DMS79 (cell line): Measurements from ENCODE around the gene LSM7.

Source experiments
- DNase-seq: peaks from one replicate; lab custom pipeline; 2025; lab: John Stamatoyannopoulos, UW

LSM7 gene

DNA sequence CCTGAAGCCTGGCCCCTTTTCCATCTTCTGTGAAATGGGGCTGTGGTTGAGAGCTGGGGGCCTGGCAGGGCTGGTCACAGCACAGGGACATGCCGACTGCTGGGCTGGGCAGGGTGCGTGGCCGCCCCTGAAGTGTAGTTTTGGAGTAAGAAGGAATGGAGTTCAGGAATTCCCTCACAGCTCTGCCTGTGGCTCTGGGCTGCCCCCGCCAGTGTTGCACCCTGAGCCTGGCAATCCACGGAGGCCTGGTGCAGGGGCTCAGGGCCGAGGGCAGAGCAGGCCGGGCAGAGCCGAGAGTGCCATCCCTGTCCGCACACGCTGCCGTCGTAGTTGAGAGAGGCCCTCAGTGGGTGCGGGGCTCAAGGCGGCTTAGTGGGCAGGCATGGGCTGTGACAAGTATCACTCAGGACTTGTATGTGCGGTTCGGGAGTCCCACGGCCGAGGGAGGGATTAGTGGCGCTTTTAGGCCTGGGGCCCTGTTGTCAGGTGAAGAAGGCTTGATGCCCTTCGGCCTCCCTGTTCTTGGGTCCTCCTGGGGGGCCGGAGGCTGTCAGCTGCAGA, 9.7 kb upstream of the LSM7 start:
- DNase-seq, result no peak

DNA sequence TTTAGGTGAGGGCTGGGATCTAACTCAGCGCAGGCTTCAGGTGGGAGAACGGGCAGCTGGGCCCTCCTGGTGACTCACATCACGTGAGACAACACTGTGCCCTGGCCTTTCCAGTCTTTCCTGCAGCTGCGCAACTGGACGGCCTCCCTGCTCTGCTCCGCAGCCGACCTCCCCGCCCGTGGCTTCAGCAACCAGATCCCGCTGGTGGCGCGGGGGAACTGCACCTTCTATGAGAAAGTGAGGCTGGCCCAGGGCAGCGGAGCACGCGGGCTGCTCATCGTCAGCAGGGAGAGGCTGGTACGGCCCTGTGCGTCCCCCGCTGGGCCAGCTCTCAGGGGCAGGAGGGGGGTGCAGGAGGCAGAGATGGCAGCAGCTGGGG, 8.9 kb upstream of the LSM7 start:
- DNase-seq, result no peak

DNA sequence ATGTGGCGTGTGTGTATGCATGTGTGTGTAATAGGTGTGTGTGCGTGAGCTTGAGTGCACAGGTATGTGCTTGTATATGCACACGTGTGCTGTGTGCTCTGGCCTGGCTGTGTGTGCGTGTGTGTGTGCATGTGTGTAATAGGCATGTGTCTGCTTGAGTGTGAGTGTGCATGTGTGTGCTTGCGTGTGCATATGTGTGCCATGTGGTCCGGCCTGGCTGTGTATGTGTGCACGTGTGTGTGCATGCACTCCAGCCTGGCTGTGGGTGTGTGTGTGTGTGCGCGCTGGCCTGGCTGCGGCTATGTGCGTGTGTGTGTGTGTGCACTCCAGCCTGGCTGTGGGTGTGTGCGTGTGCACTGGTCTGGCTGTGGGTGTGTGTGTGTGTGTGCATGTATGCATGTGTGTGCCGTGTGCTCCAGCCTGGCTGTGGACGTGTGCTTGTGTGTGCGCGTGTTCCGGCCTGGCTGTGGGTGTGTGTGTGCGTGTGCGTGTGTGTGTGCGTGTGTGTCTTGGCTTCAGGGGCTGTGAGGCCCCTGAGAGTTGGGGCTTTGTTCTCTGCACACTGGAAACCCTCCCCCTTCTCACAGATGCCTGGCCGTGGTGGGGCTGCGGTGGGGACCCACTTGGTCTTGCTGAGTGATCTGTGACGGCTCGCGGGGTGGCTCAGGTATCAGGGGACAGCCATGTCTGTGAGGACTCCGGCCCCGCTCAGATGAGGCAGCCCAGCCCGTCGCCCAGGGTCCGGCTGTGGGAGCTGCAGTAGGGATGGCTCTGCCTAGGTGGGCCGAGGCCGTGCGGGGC, 8.3 kb upstream of the LSM7 start:
- no peak for DNase-seq

DNA sequence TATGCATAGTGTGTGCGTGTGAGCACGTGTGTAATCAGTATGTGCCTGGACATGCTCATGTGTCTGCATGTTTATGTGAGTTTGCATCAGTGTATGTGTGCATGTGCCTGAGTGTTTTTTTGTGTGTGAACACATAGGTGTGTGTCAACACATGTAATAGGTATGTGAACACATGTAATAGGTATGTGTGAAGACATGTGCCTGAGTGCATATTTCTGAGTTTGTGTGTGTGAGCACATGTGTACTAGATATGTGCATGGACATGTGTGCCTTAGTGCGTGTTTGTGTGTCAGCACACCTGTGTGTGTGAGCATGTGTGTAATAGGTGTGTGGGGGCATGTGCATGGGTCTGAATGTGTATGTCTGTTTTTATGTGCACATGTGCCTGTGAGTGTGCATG, 7.5 kb upstream of the LSM7 start:
- DNase-seq, result no peak

DNA sequence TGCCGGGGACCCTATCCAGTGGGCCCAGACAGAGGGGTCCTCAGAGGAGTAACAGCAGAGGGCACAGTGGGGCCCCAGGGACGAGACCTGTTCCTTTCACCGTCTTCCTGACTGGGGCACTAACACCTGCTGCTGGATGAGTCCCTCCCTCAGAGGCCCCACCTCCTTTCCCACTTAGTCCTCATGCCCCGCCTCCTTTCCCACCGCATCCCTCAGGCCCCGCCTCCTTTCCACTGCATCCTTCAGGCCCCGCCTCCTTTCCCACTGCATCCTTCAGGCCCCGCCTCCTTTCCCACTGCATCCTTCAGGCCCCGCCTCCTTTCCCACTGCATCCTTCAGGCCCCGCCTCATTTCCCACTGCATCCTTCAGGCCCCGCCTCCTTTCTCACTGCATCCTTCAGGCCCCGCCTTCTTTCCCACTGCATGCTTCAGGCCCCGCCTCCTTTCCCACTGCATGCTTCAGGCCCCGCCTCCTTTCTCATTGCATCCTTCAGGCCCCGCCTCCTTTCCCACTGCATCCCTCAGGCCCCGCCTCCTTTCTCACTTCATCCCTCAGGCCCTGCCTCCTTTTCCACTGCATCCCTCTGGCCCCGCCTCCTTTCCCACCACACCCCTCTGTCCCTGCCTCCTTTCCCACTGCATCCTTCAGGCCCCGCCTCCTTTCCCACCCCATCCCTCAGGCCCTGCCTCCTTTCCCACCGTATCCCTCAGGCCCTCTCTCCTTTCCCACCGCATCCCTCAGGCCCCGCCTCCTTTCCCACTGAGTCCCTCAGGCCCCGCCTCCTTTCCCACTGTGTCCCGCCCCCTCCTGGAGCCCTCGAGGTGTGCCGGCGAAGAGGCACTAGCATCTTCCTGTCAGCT, 6.8 kb upstream of the LSM7 start:
- no peak for DNase-seq

DNA sequence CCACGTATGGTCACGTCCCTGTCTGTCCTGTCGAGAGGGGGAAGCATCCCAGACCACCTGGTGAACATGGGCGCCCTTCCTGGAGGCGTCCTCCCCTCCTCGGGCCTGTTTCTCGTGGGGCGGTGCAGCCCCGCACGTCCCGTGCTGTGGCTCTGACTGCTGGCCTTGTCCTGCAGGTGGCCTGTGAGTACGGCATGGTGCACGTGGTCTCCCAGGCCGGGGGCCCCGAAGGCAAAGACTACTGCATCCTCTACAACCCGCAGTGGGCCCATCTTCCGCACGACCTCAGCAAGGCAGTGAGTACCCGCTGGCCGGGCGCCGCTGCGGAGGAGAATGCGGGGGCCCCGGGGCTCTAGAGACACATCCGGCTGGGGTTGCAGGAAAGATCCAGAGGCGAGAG, 6.0 kb upstream of the LSM7 start:
- DNase-seq, result no peak

DNA sequence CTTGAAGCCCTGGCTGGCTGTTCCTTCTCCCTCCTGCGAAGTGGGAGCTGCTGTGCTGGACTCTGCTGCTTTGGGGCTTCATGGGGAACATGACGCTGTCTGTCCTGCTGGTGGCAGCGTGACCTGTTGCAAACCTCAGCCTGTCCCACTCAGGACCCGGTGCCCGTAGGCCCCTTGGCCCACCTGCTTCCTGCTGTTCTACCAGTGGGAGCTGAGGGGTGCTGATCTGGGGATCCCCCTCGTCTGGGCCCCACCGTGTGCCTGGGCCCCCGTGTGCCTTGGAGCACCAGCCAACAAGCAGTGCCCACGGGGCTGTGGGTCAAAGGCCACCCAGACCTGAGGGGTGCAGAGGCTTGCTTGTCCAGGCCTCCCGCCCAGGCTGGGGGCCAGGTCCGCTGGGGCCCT, 5.4 kb upstream of the LSM7 start:
- no peak for DNase-seq

DNA sequence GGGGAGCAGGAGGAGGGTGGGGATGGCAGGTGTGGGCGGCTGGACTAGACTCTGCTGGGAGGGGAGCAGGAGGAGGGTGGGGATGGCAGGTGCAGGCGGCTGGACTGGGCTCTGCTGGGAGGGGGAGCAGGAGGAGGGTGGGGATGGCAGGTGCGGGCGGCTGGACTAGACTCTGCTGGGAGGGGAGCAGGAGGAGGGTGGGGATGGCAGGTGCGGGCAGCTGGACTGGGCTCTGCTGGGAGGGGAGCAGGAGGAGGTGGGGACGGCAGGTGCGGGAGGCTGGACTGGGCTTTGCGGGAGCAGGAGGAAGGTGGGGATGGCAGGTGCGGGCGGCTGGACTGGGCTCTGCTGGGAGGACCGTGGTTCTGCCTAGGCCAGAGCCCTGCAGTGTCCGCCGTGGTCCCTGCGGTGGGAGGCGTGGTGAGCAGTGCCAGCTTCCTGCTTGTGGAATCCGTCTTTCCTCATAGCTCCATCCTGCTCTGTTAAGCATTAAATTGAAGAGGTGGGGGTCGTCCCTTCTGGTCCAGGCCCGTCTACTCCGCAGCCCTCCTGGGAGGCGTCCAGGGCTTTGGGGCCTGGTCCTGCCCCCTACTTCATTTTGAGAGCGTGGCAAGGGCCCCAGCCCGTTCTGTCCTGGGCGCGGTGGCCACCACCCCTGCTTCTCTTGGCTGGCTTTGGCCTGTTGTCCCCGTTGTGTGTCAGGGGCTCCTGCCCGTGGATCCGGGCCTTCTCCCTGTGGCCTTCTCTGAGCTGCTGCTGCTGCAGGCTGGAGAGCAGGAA, 4.8 kb upstream of the LSM7 start:
- peak; percentile 83 for DNase-seq

DNA sequence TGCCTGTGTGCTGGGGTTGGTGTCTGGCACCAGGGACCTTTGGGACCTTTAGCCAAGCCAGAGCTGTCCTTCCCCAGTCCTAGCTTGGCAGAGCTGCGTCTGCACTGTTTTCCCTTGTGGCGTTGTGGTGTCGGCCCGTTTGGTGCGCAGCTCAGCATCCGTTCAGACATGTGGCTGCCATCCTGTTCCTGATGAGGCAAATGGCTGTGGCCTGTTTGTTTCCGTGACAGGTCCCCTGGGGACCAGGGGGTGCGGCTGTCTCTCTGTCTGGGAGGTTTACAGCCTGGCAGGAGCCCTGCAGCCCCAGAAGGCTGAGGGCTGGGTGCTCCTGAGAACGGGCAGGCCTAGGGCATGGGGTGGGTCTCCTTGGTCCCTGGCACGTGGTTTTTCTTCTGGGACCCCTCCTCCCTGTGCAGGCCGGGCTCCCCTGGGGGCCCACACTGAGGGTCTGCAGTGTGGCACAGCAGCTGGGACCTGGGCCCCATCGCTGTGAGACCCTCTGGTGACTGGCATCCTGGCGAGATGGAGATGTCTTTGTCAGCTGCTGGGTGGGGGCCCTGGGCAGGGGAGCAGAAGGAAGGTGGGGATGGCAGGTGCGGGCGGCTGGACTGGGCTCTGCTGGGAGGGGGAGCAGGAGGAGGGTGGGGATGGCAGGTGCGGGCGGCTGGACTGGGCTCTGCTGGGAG, 4.1 kb upstream of the LSM7 start:
- DNase-seq, result peak; percentile 49

DNA sequence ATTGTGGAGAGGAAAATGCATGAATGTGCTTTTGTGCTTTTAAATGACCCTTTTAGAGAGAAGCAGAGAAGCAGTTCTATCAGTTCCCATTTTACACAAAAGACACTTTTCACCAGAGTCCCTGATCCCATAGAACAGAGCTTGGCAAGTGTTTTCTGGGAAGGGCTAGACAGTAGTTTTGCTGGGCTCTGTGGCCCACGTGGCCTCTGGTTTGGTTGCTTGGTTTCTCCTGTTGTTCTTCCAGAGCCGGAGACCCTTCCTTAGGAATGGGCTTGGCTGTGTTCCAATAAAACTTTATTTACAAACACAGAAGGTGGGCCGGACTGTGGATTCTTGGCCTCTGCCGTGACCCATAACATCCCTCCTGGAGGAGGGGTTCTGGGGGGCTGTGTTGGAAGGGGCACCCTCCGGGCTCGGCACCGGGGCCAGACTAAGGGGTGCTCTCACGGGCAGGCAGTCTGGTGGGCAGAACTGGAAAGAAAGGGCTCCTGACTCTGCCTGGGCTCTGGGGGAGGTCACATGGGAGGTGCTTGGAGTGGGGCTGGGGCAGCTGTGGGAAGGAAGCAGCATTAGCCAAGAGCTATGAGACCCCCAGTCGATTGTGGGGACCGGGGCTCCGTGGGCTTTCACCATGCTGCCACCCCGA, 3.3 kb upstream of the LSM7 start:
- DNase-seq, result no peak

DNA sequence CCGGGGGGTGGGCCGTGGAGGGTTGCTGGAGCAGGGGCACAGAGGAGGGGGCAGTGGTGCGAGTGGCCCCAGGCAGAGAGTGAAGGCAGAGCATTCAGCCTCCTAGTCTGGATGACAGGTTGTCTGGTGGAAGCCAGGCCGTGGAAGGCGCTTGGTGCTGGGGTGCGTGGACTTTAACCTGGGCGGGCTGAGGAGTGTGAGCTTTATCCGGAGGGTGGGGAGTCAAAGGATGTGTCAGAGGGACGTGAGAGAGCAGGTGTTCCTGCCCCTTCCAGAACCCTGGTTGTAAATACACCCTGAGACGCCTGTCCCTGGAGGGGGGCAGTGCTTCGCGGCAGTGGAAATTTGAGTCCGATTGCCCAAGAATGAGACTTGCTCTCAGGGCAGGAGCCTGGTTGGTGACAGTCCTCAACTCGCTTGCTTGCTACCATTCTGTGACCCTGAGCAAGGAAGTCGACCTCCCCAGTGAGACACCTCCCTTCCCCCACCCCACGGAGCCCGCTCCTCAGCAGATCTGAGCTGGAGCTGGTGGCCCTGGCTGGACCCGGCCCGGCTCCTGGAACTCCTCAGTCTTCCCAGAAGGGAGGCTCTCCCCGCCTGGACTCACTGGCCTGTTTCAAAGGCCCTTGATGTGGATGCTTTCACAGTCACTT, 2.4 kb upstream of the LSM7 start:
- DNase-seq, result peak; percentile 54

DNA sequence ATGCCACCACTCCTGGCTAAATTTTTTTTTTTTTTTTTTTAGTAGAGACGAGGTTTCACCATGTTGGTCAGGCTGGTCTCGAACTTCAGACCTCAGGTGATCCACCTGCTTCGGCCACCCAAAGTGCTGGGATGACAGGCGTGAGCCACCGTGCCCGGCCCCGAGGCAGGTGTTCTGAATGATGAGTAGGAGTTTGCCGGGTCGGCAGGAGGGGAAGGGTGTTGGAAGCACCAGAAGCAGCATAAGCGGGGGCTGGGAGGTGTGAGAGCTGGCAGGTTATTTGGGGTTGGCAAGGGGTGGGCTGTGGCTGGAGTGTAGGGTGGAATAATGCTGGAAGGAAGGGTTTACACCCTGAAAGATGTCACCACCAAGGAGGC, 1.9 kb upstream of the LSM7 start:
- no peak for DNase-seq

DNA sequence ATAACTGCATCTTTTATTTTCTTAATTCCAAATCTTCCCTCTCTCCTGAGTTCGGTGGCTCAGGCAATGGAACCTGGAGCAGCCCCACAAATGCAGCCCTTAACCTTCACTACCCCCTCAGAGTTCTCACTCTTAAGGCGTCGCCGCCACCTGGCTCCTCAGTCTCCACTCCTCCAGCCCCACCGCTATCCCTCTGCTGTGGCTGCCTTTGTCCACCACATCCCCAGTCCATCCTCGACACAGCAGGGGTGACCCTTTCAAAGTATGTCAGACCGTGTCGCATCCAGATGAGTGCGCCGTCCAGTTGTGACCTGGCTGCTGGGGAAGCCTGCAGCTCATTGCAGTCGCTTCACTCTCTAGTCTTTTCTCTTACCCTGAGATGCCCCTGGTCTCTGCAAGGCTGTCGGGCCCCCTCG, 1.1 kb upstream of the LSM7 start:
- DNase-seq, result no peak

DNA sequence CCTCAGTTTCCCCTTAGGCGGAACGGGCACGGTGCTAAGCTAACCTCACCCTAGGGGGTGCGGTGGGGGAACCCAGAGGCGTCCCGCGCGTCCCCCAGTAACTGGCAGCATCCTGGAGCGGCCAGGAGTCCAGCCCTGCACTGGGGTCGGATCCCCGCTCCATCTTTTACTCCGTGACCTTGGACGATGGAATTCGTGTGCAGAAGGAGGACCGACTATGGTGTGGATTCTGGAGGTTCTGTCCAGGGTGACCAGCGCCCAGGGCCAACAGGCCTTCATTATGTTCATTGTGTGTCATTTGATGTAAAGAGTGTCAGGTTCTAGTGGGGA, 728 bp upstream of the LSM7 start:
- DNase-seq, result no peak

DNA sequence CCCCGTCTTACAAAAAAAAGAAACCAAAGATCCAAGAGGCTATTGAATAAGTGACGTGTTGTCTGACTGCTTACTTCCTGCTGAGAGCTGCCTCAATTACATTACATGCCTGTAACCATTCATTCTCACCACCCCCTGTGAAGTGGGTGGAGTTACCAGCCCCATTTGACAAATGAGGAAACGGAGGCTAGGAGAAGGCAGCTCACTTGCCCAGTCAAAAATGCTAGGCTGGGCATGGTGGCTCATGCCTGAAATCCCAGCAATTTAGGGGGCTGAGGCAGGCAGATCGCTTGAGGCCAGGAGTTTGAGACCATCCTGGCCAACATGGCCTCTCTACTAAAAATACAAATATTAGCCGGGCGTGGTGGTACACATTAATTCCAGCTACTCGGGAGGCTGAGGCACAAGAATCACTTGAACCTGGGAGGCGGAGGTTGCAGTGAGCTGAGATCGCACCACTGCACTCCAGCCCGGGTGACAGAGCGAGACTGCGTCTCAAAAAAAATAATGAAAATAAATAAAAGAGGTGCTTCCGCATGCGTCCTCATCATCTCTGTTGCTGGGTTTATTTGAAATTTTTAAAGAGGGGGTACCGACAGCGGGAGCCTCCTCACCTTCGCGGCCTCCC, 499 bp downstream of the LSM7 start:
- peak; percentile 21 for DNase-seq

DNA sequence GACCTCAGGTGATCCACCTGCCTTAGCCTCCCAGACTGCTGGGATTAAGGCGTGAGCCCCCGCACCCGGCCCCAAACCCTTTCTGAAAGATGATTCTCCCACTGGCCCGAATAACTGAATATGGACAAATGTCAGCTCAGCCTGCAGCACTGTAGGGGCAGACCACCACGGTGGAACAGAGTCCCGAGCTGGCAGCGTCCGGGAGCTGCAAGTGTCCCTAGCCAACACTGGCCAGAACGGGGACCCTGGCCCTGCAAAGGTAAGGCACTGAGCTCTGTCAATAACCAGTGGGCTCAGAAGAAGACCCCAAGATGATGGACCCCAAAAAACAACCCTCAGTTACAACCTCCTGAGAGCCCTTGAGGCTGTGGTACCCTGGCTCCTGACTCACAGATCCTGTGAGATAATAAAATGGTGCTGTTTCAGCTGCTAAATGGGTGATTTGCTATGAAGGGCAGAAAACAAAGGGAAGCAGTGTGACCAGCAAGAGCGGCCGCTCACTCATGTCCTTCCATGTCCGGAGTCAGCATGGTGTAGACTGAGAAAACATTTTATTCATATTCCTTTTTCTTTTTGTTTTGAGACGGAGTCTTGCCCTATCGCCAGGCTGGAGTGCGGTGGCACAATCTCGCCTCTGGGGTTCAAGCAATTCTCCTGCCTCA, 1.6 kb downstream of the LSM7 start:
- DNase-seq, result no peak

DNA sequence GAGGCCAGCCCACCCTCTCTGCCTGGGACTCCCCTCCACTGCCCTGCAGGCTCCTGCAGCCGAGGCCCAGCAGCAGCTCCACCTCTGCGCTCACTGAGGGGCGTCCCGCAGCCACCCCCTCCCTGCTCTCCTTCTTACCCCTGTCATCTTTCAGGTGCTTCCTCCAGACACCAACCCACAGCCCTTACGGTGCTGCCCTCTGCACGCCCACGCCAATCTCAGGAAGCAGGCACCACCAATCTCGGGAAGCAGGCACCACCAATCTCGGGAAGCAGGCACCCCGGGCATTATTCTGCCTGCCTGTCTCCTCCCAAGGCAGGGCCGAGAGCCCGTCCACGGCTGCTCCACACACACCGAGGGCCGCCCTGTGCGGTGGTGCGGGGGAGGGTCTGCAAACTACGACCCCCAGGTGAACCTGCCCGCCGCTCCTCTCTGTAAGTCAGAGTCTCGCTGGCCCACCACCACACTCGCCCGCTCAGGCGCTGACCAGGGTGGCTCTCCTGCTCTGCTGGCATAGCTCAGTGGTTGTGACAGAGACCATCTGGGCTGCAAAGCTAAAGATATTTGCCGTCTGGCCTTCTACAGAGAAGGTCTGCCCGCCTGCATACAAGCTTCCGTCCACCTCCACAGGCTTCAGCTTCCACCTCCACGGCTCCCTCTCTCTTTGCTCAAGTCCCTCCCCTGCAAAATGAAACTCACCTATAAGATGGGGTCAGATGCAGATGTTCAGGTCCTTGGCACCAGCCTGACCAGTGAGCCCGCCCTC, 2.9 kb downstream of the LSM7 start:
- no peak for DNase-seq

DNA sequence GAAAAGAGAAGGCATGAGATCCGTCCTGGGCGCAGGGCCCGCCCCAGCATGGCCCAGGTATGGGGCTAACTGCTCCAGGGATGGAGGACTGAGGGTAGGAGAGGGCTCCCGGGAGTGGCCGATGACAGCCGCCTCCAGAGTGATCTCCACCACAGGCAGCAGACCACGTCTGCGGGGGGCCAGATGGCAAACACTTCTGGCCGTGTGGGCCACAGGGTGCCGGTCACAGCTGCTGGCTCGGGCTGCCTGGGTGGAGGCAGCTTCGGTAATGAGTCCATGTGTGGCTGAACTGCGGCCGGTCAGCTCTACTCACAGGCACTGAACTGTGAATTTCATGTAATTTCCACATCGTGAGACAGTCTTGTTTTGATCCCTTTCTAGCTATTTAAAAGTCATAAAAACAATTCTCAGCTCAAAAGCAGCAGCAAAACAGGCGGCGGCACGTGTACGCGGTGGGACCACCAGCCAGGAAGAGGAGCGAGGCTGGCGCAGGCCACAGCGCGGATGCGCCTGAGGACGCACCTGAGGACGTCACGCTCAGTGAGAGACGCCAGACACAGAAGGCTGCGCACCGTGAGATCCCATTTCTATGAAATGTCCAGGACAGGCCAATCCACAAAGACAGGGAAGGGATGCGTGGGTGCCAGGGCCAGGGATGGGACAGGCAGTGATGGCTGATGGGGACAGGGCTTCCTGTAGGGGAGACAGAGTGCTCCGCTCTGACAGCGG, 4.0 kb downstream of the LSM7 start:
- peak; percentile 28 for DNase-seq
